OCI-M1 (cell line): ENCODE measurements around the gene HSH2D.
A peak's percentile ranks its signal among the peaks of the same experiment; 100 is the strongest.
"Not testable (repeated sequence)": the region's sequence is repeated elsewhere in the genome, so short reads cannot be mapped to it uniquely, and the experiment has no call there.

Experiments
- DNase-seq: peaks from one replicate; lab custom pipeline; 2025; lab: John Stamatoyannopoulos, UW

The HSH2D gene

GRCh38 chr19:16155128-16155527 is 11.6 kb downstream of the HSH2D start:
- no peak for DNase-seq

- DNase-seq: no peak
These were observed 13.4 kb downstream of the HSH2D start for GRCh38 chr19:16156904-16157303.

- no peak for DNase-seq
These were observed 14.1 kb downstream of the HSH2D start for GRCh38 chr19:16157601-16158000.

GRCh38 chr19:16159655-16160054 is 16.2 kb downstream of the HSH2D start:
- no peak for DNase-seq

- DNase-seq: no peak
These were observed 17.0 kb downstream of the HSH2D start for GRCh38 chr19:16160445-16160942.

GRCh38 chr19:16160943-16161560 is 17.6 kb downstream of the HSH2D start:
- no peak for DNase-seq

GRCh38 chr19:16161840-16162239 is 18.4 kb downstream of the HSH2D start:
- no peak for DNase-seq

GRCh38 chr19:16164222-16164890 is 20.9 kb downstream of the HSH2D start:
- no peak for DNase-seq

GRCh38 chr19:16166417-16166816 is 22.9 kb downstream of the HSH2D start:
- DNase-seq: no peak

- DNase-seq: no peak
These were observed 23.6 kb downstream of the HSH2D start for GRCh38 chr19:16167055-16167454.

GRCh38 chr19:16168465-16169081 is 25.1 kb downstream of the HSH2D start:
- DNase-seq: peak; percentile 71

- DNase-seq: no peak
These were observed 26.6 kb downstream of the HSH2D start for GRCh38 chr19:16170134-16170533.

GRCh38 chr19:16175954-16176353 is 32.5 kb downstream of the HSH2D start:
- DNase-seq: no peak

GRCh38 chr19:16178866-16179265 is 35.4 kb downstream of the HSH2D start:
- DNase-seq: not testable (repeated sequence)

- no peak for DNase-seq
These were observed 37.1 kb downstream of the HSH2D start for GRCh38 chr19:16180611-16181010.

GRCh38 chr19:16184665-16185122 is 41.2 kb downstream of the HSH2D start:
- no peak for DNase-seq

GRCh38 chr19:16185123-16185767 is 41.8 kb downstream of the HSH2D start, which contains the start of gene FAM32A:
FAM32A (plus strand) TSS chr19:16185410; CDS start chr19:16185443, 33 bp downstream.
- peak; percentile 98 for DNase-seq

- peak; percentile 52 for DNase-seq
These were observed 42.3 kb downstream of the HSH2D start for GRCh38 chr19:16185768-16186123.

- no peak for DNase-seq
These were observed 45.0 kb downstream of the HSH2D start for GRCh38 chr19:16188521-16188920.

- DNase-seq: no peak
These were observed 46.7 kb downstream of the HSH2D start for GRCh38 chr19:16190198-16190597.

GRCh38 chr19:16190736-16191135 is 47.3 kb downstream of the HSH2D start:
- DNase-seq: no peak

GRCh38 chr19:16191216-16191908 is 47.9 kb downstream of the HSH2D start:
- DNase-seq: no peak
